Measurements from ENCODE around the gene MAPKBP1. TPM values are rescaled to one million over a fixed set of nuclear protein-coding genes. Genes with fewer than 3 reads are reported as not detected.

Gene MAPKBP1
- total RNA-seq, 1 experiment from 2014 or later, result 20.6 TPM

DNA sequence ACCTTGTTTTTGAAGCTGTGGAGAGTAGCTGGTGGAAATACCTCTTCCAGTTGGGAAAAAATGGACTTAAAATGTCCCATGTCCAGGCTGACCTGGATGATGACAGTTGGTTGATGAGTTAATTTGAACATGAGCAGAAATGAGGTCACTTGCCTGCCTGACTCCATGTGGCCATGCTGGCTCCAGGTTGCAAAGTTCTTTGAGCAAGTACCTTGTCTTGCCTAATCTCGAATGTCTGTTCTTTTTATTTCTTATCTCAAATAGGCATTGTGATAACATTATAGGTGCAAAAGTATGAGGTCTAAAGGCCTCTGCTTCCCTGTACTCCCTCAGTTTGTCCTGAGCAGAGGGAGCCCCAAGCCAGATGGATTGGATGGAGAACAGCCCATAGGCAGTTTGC, 9.0 kb downstream of the MAPKBP1 start:
- no peak for DNase-seq (ENCODE audit: low read depth)

DNA sequence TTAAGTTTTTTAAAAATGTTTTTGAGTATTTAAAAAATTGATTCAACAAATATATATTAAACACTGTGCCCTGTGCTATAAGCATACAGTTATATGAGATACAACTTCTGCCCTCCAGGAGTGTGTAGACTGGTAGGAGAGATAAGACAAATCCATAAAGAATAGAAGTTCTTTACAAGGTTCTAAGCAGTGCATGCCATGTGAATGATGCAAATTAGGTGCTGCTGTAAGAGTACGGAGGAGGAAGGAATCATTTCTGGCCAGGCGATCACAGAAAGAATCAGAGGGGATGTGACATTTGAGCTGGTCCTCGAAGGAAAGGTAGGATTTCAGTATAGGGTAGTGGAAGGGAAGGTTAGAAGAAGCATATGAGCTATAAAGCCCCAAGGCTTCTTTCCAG, 14.0 kb downstream of the MAPKBP1 start:
- DNase-seq (ENCODE audit: low read depth), result no peak

- no peak for DNase-seq (ENCODE audit: low read depth)
Measured at GRCh38 chr15:41789236-41789635, 15.0 kb downstream of the MAPKBP1 start.

DNA sequence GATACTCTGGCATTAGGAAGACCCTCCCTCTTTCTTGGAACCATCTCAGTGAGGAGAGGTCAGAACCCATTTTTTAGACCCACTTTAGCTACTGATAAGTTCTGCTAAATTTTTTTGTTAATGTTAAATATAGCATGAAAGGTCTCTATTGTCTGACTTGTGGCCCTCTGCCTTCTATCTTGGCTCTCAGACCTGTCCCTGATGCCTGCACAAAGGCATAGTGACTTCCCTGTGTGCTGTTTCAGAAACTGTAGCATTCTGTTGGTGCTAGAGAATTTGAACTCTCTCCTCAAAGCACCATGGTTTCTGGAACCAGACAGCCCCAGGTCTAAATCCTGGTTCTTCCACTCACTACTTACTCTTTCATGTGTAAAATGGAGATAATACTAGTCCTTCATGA, 15.4 kb downstream of the MAPKBP1 start:
- DNase-seq (ENCODE audit: low read depth), result no peak

- DNase-seq (ENCODE audit: low read depth), result no peak
Measured at GRCh38 chr15:41790169-41790568, 15.9 kb downstream of the MAPKBP1 start.

DNA sequence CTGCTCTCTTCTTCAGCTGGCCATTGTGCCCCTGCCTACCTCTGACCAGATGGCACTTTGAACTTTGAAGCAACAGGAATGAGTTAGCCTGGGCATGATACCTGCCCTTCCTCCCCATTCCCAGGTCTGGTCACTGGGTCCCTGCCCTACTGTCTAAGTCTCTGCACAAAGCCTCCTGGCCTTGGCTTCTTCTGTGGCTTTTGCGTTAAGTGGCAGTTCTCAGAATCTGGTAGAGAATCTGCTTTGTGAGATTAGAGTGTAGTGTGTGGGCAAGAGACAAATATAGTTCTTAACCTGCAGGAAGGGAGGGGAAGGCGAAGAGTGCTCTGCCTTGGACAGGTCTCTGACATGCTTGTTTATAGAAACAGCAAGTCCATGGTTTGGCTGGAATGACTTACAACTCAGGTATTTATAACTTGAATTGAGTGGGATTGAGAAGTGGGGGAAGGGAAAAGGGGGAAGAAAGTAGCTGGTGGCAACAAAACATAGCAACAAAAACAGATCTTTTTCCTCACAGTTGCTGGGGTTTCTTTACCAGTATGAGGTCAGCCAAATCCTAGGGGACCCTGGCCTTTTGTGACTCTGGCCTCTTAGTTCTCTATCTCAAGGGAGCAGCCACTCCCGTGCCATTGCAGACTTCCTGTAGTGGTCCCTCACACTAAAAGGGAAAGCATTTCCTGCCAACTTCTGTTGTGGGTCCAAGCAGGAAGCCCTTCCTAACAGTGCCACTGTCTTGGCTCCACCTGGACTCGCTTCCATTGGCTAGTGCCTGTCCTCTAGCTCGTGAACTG, 16.7 kb downstream of the MAPKBP1 start:
- DNase-seq (ENCODE audit: low read depth), result peak; percentile 88

DNA sequence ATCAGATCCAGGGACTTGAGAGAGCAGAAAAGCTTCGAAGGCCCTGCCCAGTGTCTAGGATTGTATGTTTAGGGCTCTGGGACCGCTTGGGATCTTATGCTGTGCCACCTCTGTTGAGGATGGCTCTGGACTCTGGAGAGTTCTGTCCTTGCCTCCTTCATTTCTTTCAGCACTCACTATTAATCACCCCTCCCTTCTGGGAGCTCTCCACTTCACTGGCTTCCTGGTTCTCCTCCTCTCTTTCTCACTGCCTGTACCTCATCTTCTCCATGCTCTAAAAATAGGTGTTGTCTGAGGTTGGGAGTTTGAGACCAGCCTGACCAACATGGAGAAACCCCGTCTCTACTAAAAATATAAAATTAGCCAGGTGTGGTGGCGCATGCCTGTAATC, 17.3 kb downstream of the MAPKBP1 start:
- no peak for DNase-seq (ENCODE audit: low read depth)

DNA sequence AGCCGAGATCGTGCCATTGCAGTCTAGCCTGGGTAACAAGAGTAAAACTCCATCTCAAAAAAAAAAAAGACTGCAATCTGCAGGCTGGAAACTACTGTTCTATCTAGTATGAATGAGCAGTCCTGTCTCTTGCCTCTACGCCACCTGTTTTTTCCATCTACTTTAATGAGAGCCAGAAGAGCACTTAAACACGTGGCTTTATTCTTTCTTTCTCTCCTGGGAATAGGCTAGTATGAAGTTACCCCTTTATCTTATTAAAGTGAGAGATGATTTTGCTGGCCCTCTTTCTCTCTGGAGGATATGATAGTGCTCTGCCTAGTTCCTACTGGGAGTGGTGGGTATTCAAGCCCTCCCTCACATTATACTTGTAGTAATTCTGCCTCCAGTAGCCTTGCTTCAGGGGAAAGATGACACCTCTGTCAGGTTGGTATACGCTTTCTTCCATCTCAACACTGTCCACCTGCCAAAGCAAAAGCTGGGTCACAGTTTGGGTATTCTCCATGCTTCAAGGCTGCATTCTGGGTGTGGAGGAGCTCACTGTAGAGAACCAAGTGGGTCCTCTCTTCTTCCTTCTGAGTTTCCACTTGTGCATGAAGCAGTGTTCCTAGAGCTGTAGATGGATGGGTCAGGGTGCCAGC, 17.8 kb downstream of the MAPKBP1 start:
- no peak for DNase-seq (ENCODE audit: low read depth)

GRCh38 chr15:41794081-41794480, 19.8 kb downstream of the MAPKBP1 start:
- no peak for DNase-seq (ENCODE audit: low read depth)

- peak; percentile 66 for DNase-seq (ENCODE audit: low read depth)
Measured at GRCh38 chr15:41795996-41796856, 21.9 kb downstream of the MAPKBP1 start.

- DNase-seq (ENCODE audit: low read depth), result no peak
Measured at GRCh38 chr15:41797201-41797944, 23.1 kb downstream of the MAPKBP1 start.

- no peak for DNase-seq (ENCODE audit: low read depth)
Measured at GRCh38 chr15:41798607-41799487, 24.6 kb downstream of the MAPKBP1 start.

DNA sequence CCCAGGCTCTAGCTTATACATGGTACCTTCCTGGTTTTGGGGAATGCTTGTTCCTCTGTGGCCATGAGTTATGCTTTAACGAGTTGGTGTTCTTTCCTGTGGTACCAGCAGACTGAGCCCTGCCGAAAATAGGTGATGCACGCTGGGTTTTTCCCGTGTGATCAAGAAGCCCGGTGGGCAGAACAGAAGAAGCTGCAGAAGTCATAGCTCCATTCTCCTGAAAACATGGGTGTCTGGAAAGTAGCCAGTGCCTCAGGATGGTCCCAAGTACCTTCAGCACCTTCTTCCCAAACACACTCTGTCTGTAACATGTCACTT, 25.2 kb downstream of the MAPKBP1 start:
- no peak for DNase-seq (ENCODE audit: low read depth)

DNA sequence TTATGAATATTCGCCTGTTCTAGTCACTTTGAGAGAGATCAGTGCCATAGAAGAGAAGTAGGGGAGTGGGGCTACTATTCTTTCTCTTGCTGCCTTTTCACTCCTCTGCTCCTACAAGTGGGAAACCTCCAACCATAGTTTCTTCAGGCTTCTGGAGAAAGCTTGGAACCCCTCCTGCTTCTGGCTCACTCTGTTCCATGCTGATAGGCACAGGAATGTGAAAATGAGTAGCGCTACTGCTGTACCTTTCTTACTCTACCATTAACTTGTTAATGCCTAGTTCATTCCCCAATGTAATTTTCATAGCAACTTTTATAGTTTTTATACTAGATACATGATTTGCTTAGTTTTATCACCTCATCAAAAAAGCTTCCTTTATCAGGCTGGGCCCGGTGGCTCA, 26.9 kb downstream of the MAPKBP1 start:
- DNase-seq (ENCODE audit: low read depth), result no peak

- DNase-seq (ENCODE audit: low read depth), result peak; percentile 73
Measured at GRCh38 chr15:41801850-41802455, 27.7 kb downstream of the MAPKBP1 start.

- DNase-seq (ENCODE audit: low read depth), result no peak
Measured at GRCh38 chr15:41804361-41804760, 30.1 kb downstream of the MAPKBP1 start.

DNA sequence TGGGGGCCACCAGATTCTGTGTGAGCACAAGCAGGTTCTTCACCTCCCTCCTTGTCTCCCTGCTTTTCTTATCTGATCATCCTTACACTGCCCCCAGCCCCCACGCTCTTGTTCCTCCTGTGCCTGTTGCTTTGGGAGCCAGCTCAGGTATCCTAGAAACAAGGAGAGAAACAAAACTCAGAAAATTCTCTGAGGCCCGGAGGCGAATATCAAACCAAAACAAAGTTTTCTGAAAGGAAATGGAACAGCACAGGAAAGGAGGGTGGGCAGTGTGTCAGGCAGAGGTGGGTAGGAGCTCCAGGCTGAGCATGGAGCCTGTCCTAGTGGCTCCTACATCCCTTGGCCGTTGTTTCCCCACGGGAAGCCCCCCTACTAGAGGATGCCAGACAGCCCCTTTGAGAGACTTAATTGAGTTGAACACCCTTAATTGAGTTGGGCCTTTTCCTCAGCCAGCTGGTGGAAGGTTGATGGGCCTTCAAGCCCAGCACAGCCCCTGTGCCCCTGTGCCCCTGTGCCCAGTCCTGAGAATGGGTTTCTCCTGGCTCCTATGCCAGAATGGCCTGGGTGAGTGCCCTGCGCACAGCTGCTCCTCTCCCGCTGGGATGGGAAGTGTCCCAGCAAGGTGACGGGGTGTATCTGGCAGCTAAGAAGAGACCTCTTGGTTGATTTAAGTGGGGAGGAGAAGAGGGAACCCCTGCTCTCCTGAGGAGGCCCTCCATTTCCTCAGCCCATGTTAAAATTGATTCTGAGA, 30.8 kb downstream of the MAPKBP1 start:
- DNase-seq (ENCODE audit: low read depth), result no peak

- no peak for DNase-seq (ENCODE audit: low read depth)
Measured at GRCh38 chr15:41805711-41806110, 31.4 kb downstream of the MAPKBP1 start.

Data from HT1080 (cell line).